Measurements from ENCODE around the gene PRKCA.

DNA sequence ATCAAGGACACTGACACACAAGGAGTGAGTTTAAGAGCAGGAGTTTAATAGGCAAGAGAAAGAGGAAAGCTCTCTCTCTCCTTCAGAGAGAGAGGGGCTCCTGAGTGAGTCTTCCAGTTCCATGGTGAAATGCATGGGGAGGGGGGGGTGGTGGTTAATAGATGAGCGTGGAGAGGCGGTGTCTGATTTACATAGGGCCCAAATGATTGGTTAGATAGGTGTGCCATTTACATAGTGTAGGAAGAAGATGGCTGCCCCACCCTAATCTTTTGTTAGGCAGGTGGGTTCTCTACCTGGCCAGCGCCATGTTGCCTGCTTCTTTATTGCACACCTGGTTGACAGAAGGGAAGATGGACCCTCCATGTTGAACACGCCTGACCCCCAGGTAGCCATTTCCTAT is 282.5 kb downstream of the PRKCA start:
- TF ChIP-seq, protein P1, sequence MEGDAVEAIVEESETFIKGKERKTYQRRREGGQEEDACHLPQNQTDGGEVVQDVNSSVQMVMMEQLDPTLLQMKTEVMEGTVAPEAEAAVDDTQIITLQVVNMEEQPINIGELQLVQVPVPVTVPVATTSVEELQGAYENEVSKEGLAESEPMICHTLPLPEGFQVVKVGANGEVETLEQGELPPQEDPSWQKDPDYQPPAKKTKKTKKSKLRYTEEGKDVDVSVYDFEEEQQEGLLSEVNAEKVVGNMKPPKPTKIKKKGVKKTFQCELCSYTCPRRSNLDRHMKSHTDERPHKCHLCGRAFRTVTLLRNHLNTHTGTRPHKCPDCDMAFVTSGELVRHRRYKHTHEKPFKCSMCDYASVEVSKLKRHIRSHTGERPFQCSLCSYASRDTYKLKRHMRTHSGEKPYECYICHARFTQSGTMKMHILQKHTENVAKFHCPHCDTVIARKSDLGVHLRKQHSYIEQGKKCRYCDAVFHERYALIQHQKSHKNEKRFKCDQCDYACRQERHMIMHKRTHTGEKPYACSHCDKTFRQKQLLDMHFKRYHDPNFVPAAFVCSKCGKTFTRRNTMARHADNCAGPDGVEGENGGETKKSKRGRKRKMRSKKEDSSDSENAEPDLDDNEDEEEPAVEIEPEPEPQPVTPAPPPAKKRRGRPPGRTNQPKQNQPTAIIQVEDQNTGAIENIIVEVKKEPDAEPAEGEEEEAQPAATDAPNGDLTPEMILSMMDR (IDR thresholded peaks at IDR 0.05 in 2 of 3, conservative IDR thresholded peaks at IDR 0.05 in 1 of 3; ENCODE audit: insufficient read depth in 2 of 3, low read depth in 1 of 3, low read length in 3 of 3), result no peak
- TF ChIP-seq RAD21 (CRISPR knock-in tag; conservative IDR thresholded peaks at IDR 0.05 in 1 of 2, IDR thresholded peaks at IDR 0.05 in 1 of 2) (no peak), FOXM1 (IDR thresholded peaks at IDR 0.05; ENCODE audit: low read depth) (no peak), FOXM1 (CRISPR knock-in tag; IDR thresholded peaks at IDR 0.05; ENCODE audit: low read depth) (no peak)

All from K562 (cell line).